ENCODE measurements around the gene OGFOD3. TPM values are rescaled to one million over a fixed set of nuclear protein-coding genes. Genes with fewer than 3 reads are reported as not detected.
A peak's percentile ranks its signal among the peaks of the same experiment; 100 is the strongest.

Gene OGFOD3
- total and polyA plus RNA-seq, 2 experiments from 2014 or later, result 25.7 to 30.5 TPM

DNA sequence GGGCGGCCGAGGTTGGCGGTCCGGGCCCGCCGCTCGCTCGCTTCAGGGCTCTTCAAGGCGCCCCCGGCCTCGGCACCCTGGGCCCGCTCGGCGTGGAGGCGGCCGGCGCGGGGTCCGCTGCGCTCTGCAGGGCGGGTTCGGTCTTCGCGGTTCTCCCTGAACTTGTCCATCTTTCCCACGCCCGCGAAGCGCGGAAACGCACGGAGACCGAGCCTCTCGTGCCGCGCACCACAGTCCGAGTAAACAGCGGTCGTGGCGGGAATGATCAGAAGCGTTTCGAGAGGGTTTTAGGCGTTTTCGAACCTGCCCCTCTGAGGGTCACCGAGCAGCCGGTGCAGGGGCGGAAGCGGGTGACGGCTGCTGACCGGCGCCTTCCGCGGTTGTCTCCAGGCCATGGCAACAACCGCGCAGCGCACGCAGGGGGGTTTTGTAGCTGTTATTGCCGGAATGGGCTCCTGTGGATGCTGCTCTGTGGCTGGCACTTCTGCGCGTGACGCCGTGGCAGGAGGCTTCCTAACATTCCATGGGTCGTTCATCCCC lies 40.6 kb upstream of the OGFOD3 start:
- H4K20me1 ChIP-seq (ENCODE audit: insufficient read depth, poor library complexity, severe bottlenecking), result peaks cover 5% of the 10 kb centered on the region
- TF ChIP-seq, protein P1, sequence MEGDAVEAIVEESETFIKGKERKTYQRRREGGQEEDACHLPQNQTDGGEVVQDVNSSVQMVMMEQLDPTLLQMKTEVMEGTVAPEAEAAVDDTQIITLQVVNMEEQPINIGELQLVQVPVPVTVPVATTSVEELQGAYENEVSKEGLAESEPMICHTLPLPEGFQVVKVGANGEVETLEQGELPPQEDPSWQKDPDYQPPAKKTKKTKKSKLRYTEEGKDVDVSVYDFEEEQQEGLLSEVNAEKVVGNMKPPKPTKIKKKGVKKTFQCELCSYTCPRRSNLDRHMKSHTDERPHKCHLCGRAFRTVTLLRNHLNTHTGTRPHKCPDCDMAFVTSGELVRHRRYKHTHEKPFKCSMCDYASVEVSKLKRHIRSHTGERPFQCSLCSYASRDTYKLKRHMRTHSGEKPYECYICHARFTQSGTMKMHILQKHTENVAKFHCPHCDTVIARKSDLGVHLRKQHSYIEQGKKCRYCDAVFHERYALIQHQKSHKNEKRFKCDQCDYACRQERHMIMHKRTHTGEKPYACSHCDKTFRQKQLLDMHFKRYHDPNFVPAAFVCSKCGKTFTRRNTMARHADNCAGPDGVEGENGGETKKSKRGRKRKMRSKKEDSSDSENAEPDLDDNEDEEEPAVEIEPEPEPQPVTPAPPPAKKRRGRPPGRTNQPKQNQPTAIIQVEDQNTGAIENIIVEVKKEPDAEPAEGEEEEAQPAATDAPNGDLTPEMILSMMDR (IDR thresholded peaks at IDR 0.05; ENCODE audit: poor library complexity), result no peak
- TF ChIP-seq EZH2 (IDR thresholded peaks at IDR 0.05; ENCODE audit: borderline replicate concordance) (no peak), EZH2phosphoT487 (IDR thresholded peaks at IDR 0.05; ENCODE audit: low read depth, severe bottlenecking, unreplicated experiment) (no peak)
- H2AFZ ChIP-seq, result peak overlapping the region; percentile 31
- peak overlapping the region; percentile 63 for H3K27ac ChIP-seq
- H3K36me3 ChIP-seq (replicated peaks; ENCODE audit: insufficient read depth, low read depth), result no peaks in the 10 kb centered on the region
- WGBS (ENCODE audit: low lambda C conversion rate, missing lambda C conversion rate), result 2% methylated on average over 62 of the region's 62 CpGs
- peak; percentile 50 for DNase-seq (ENCODE audit: low spot score)
- peak overlapping the region; percentile 94 for H3K4me2 ChIP-seq
- peaks cover 22% of the 10 kb centered on the region for H3K4me1 ChIP-seq (ENCODE audit: insufficient read depth)
- H3K79me2 ChIP-seq, result peaks cover 23% of the 10 kb centered on the region
- peak overlapping the region; percentile 79 for H3K4me3 ChIP-seq
- no peaks in the 10 kb centered on the region for H3K9me3 ChIP-seq (ENCODE audit: low read depth)
- no peaks in the 10 kb centered on the region for H3K27me3 ChIP-seq
- H3K9me2 ChIP-seq (replicated peaks; ENCODE audit: insufficient read depth), result no peaks in the 10 kb centered on the region

DNA sequence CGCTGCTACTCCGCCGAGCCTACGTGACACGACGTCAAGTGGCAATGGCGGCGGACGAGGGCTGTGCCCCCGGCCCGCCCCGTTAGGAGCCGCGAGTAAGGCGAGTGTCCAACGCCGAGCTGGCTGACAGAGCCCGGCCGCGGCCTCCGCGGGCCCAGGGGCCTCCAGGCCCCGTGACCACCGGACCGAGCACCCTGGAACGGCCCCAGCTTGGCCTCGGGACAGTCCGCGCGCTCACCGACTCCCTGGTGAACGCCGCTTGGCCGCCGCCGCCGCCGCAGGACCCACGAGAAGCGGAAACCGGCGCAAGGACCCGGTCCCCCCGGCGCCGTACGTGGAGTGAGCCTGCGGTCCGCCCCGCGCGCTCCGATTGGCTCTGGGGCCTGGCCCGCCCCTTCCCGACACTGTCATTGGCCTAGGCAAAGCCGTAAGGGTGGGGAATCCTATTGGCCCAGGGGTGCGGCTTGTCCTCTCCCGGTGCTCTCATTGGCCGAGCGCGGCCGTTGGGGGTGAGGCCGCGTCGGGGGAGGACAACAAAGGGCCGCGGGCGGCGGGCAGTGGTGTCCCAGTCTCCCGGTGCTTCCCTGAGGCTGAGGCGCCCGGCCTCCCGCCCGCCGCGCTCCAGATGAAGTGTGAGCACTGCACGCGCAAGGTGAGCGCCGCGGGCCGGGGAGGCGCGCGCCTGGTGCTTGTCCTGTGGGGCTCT lies 39.9 kb upstream of the OGFOD3 start, which contains the start of gene NARF:
Gene NARF (plus strand): TSS at position 563 of the 706 bp plus-strand sequence. CDS start 63 bp downstream, at position 626.
- peak within 1 kb of the TSS; percentile 31 for H2AFZ ChIP-seq
- H3K4me2 ChIP-seq, result peak within 1 kb of the TSS; percentile 94
- peak within 1 kb of the TSS; percentile 99 for H3K27ac ChIP-seq
- DNase-seq (ENCODE audit: low spot score), result peak; percentile 99
- H3K79me2 ChIP-seq, result peaks cover 23% of the 10 kb centered on the region
- no peaks in the 10 kb centered on the region for H3K9me3 ChIP-seq (ENCODE audit: low read depth)
- 1% methylated on average over 77 of the region's 85 CpGs for WGBS (ENCODE audit: low lambda C conversion rate, missing lambda C conversion rate)
- H3K9me2 ChIP-seq (replicated peaks; ENCODE audit: insufficient read depth), result no peaks in the 10 kb centered on the region
- peak within 1 kb of the TSS; percentile 79 for H3K4me3 ChIP-seq
- H3K4me1 ChIP-seq (ENCODE audit: insufficient read depth), result peaks cover 22% of the 10 kb centered on the region
- peaks cover 5% of the 10 kb centered on the region for H4K20me1 ChIP-seq (ENCODE audit: insufficient read depth, poor library complexity, severe bottlenecking)
- no peaks in the 10 kb centered on the region for H3K27me3 ChIP-seq
- no peaks in the 10 kb centered on the region for H3K36me3 ChIP-seq (replicated peaks; ENCODE audit: insufficient read depth, low read depth)
- no peak for TF ChIP-seq EZH2 (IDR thresholded peaks at IDR 0.05; ENCODE audit: borderline replicate concordance)
- TF ChIP-seq EZH2phosphoT487 (IDR thresholded peaks at IDR 0.05; ENCODE audit: low read depth, severe bottlenecking, unreplicated experiment), result no peak
- TF ChIP-seq, protein P1 (IDR thresholded peaks at IDR 0.05; ENCODE audit: poor library complexity), result no peak

DNA sequence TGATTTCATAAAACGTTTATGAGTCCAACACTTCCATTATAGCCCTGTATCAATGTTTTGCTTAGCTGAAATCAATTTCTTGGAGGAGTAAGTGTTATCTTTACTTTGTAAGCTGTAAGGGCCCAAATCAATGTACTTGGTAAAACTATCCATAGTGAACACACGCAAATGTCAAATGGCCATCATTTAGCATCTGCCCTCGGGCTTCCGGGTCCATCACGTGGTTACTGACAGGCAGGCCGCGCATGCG lies 39.5 kb upstream of the OGFOD3 start:
- DNase-seq (ENCODE audit: low spot score), result peak; percentile 98
- peak overlapping the region; percentile 12 for H2AFZ ChIP-seq
- TF ChIP-seq, protein P1 (IDR thresholded peaks at IDR 0.05; ENCODE audit: poor library complexity), result no peak
- TF ChIP-seq EZH2 (IDR thresholded peaks at IDR 0.05; ENCODE audit: borderline replicate concordance) (no peak), EZH2phosphoT487 (IDR thresholded peaks at IDR 0.05; ENCODE audit: low read depth, severe bottlenecking, unreplicated experiment) (no peak)

More for the DNA sequence above, 39.5 kb upstream of the OGFOD3 start:
- peak overlapping the region; percentile 6 for H3K4me3 ChIP-seq
- H3K9me3 ChIP-seq (ENCODE audit: low read depth), result no peaks in the 10 kb centered on the region
- H3K27ac ChIP-seq, result peak overlapping the region; percentile 99
- no peaks in the 10 kb centered on the region for H3K9me2 ChIP-seq (replicated peaks; ENCODE audit: insufficient read depth)
- peaks cover 22% of the 10 kb centered on the region for H3K4me1 ChIP-seq (ENCODE audit: insufficient read depth)
- peaks cover 5% of the 10 kb centered on the region for H4K20me1 ChIP-seq (ENCODE audit: insufficient read depth, poor library complexity, severe bottlenecking)
- H3K4me2 ChIP-seq, result peak overlapping the region; percentile 77
- H3K36me3 ChIP-seq (replicated peaks; ENCODE audit: insufficient read depth, low read depth), result no peaks in the 10 kb centered on the region
- 7% methylated on average over 8 of the region's 8 CpGs for WGBS (ENCODE audit: low lambda C conversion rate, missing lambda C conversion rate)
- peaks cover 23% of the 10 kb centered on the region for H3K79me2 ChIP-seq
- H3K27me3 ChIP-seq, result no peaks in the 10 kb centered on the region

All from hepatocyte (in vitro differentiated cells).